Fibroblast of villous mesenchyme (primary cell): ENCODE results near the gene MYO16. TPM values are rescaled to one million over a fixed set of nuclear protein-coding genes. Genes with fewer than 3 reads are reported as not detected.
A peak's percentile ranks its signal among the peaks of the same experiment; 100 is the strongest.

Experiments
- DNase-seq: peaks from one replicate; pipeline ENCODE4 v3.0.0-alpha.2; 2010; ENCODE audit warnings: low read depth
- H3K4me3 ChIP-seq: 2 replicates; pipeline ENCODE4 v1.5.1; 2011; ENCODE audit warnings: low read depth, mild to moderate bottlenecking, low read length
- total RNA-seq: library from RNA; depleted of rRNA; stranded (reverse); fragments of >200 nt; gene quantifications from 2 replicates; pipeline ENCODE4 v1.2.3, GENCODE V29; 2012
- TF ChIP-seq, protein P1 (sequence below): IDR thresholded peaks from 2 replicates; pipeline ENCODE4 v1.5.1; 2012; ENCODE audit warnings: low read depth, mild to moderate bottlenecking, low read length; ENCODE audit not compliant: insufficient read depth

Gene MYO16
- total RNA-seq, 1 donor, result 0.86 TPM

DNA sequence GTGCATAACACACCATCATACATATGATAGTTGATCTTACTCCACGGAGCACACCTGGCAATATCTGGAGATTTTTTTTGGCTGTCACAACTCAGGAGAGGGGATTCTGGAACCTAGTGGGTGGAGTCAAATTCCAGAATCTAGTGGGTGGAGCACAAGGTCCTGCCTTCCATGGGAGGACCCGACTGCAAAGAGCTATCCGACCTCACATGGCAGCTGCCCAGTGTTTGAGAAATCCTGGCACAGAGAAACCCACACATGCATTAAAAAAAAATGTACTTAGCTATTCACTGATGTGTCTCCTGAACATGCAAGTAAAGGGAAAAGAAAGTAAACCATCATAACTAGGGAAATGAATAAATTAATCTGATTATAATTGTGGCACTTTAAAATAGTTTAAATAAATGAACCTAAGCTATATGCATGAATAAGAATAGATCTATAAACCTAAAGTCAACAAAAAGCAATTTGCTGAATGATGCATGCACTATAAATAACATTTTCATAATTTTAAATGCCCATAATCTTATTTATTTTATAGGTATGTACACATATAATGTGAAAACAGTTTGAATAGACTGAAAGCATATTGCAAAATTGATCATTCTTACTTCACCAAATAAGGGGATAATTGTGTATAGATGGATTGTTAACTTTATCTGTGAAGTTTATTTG is 300.3 kb downstream of the MYO16 start:
- TF ChIP-seq, protein P1, sequence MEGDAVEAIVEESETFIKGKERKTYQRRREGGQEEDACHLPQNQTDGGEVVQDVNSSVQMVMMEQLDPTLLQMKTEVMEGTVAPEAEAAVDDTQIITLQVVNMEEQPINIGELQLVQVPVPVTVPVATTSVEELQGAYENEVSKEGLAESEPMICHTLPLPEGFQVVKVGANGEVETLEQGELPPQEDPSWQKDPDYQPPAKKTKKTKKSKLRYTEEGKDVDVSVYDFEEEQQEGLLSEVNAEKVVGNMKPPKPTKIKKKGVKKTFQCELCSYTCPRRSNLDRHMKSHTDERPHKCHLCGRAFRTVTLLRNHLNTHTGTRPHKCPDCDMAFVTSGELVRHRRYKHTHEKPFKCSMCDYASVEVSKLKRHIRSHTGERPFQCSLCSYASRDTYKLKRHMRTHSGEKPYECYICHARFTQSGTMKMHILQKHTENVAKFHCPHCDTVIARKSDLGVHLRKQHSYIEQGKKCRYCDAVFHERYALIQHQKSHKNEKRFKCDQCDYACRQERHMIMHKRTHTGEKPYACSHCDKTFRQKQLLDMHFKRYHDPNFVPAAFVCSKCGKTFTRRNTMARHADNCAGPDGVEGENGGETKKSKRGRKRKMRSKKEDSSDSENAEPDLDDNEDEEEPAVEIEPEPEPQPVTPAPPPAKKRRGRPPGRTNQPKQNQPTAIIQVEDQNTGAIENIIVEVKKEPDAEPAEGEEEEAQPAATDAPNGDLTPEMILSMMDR, result no peak
- H3K4me3 ChIP-seq, result no peak overlapping the region
- DNase-seq, result no peak

DNA sequence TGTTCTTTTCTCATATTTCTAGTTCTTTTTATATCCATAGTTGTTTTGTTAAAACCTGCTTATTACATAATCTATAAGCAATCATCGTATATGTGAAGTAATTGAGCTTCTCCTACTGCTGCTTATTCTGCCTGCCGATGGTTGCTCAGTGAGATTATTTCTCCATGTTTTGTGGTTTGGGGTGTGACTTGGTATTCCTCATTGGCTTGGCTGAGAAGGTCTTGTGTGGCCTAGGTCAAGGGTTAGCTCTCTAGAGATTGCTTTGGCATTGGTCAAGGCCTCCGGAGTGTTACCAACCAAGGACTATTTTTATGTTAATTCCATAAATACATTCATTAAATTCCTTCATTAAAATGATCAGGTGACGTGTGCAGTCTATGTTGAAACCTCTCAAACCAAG is 302.8 kb downstream of the MYO16 start:
- H3K4me3 ChIP-seq, result no peak overlapping the region
- TF ChIP-seq, protein P1, result no peak
- DNase-seq, result peak; percentile 12

DNA sequence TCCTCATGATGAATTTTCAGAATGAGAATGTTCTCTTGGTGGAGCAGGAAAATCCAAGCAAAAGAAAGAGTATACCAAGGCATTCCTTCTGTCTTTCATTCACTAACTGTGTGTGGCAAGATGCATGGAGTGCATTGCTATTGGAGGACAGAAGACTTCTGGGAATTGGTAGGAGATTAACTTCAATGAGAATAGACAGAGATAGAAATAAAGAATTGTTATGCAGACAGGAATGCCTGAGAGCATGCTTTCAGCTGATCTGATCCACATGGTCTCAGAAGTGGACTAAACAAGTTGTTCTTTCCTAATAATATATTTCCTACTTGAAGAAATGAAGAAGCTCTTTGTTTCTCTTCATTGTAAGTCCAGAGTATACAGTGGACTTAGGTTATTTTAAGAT is 303.6 kb downstream of the MYO16 start:
- H3K4me3 ChIP-seq, result no peak overlapping the region
- TF ChIP-seq, protein P1, result no peak
- DNase-seq, result peak; percentile 12

DNA sequence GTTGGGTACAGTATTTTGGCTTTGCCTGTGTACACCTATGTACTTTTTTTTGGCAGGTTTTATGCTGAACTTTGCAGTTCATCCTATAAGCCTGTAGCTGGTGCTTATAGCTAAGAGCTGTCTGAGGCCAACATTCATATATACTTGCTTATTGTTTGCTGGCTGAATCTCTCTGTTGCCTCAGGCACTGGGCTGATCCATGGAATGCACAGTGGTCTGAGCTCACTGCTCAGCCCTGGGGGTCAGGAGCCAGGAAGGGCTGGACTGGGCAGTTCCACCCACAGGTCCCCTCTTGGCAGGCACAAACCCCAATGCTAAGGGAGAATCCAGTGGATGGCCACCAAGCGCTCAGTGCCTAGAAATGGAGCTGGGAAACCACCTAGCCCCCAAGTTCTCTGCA is 308.7 kb downstream of the MYO16 start:
- TF ChIP-seq, protein P1, result no peak
- DNase-seq, result no peak

DNA sequence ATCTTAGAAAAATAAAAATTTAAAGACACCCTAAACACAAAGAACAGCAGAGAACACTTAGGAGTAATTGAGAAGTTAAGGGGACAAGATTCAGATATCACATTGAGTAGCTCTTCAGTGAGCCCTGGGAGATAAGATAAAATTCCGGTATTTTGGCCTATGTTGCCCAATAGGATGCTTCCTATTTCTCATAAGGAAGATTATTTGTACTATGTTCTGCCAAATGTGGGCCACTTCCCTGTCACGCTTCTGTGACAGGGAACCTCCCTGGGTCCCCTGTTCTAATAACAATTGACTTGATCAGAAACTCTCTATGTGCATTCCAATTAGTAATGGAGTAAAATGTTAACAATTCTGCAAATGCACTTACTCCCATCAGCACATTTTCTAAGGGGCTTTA is 310.7 kb downstream of the MYO16 start:
- no peak overlapping the region for H3K4me3 ChIP-seq
- DNase-seq, result no peak
- TF ChIP-seq, protein P1, result no peak

More for the DNA sequence above, 308.7 kb downstream of the MYO16 start:
- no peak overlapping the region for H3K4me3 ChIP-seq

DNA sequence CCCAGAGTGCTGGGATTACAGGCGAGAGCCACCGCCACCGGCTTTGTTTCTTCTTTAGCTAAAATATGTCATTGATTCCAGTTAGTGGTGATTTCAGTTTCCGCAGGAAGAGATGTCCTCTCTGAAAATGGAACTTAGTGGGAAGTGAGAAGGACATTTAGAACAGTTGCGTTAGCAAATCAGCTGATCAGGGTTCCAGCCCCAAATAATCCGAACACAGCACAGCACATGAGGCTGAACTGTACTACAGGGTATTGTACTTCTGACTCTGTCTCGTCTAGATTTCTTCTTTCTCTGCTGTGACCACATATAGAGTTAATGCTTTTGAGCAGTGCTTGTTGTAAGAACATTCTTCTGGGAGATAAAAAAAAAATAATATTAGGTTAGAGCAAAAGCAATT is 314.4 kb downstream of the MYO16 start:
- TF ChIP-seq, protein P1, result no peak
- no peak overlapping the region for H3K4me3 ChIP-seq
- no peak for DNase-seq

DNA sequence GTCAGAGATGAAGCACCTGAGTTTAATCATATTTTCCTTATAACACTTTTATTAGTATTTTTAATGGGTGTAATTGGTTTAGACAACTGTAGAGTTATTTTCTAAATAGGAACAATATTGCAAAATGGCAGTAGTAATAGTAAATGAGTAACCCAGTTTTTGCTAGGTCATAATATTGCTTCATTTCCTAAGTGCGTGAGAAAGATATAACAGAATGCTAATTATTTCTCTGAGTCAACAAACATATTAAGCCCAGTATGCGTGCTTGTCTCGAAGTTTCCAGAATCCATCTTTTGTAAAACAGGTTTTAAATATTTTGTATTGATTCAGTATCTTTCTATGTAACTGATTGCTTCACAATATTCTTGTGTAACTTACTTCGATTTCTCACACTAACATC is 315.3 kb downstream of the MYO16 start:
- peak; percentile 71 for DNase-seq
- no peak overlapping the region for H3K4me3 ChIP-seq
- TF ChIP-seq, protein P1, result no peak
